ENCODE data around the gene C12orf60.

Gene C12orf60

DNA sequence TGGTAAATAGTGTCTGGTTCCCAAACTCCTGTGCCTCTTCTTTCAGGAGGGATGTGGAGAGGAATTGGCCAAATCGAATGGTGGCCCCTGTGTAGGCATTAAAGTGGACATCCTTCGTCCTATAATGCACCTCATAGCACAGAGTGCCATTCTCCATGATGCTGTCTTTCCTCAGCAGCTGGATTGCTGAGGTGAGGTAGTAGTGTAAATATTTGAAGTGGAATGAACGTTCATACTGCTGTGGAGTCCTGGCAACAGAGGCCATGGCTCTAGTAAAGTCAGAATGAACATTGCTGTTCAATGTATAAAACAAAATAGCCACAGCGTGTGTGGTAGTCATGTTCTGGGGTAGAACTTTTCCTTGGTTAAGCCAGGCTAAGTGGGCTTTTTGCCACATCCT lies 37.1 kb downstream of the C12orf60 start:
- no peak for DNase-seq

GRCh38 chr12:14841761-14842160 lies 38.3 kb downstream of the C12orf60 start:
- no peak for DNase-seq

DNA sequence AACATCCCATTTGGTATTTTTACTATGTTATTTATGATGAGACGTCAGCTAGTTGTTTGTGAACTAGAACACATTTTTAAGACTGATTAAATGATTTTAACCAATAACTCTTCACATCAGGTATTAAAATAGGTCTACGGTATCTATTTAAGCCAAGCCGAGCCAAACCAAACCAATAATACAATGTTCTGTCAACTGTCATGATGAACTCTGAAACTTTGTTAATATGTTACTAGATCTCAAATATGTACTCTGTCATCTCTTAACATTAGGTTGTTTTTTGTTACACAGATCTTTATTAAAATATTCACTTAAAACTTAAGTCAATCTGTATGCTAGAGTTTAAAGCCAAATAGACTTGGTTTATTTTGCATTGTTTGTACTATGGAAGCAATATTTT lies 38.8 kb downstream of the C12orf60 start:
- no peak for DNase-seq

DNA sequence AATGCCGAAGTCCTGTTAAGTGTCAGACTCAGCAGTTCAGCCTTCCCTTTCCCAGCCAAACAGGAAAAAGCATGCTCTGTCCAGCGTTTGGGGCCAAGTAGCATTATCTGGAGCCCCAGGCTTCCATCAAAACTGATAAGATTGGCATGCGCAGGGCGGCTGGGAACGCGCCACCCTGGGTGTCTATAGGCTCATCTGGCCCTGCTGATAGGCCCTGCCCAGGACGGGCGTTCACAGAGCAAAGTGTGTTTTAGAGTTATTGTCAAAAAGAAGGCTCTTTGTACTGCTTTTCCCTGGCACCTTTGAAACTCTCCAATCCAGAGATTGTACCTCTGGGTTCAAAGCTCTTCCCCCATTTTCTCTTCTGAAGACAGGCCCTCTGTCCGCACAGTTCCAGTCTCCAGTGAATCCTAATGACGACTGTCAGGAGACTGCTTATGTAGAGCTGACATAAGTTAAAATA lies 40.0 kb downstream of the C12orf60 start, which contains the start of gene ART4:
Gene ART4, minus strand, starts transcription at position 102 of the 463 bp plus-strand sequence. CDS start 413 bp downstream, outside the sequence.
- no peak for DNase-seq

DNA sequence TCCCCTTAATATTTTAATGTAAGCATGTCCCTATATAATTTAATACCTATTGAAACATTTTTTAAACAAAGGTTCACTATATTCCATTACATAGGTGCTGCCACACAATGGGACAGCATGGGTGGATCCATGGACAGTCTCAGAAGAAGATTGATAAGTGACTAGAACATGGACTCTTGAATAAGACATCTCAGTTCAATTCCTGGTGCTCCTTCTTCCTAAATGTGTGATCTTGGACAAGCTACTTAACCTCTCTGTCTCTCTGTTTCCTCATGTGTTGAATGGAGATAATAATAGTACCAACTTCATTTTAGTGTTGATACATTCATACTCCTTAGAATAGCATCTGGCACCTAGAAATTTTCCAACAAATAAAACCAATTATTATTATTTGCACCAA lies 40.9 kb downstream of the C12orf60 start:
- no peak for DNase-seq

GRCh38 chr12:14845350-14845750 lies 41.9 kb downstream of the C12orf60 start:
- DNase-seq = peak; percentile 13

GRCh38 chr12:14846042-14846587 lies 42.6 kb downstream of the C12orf60 start:
- DNase-seq = no peak

GRCh38 chr12:14846876-14847580 lies 43.6 kb downstream of the C12orf60 start:
- no peak for DNase-seq

DNA sequence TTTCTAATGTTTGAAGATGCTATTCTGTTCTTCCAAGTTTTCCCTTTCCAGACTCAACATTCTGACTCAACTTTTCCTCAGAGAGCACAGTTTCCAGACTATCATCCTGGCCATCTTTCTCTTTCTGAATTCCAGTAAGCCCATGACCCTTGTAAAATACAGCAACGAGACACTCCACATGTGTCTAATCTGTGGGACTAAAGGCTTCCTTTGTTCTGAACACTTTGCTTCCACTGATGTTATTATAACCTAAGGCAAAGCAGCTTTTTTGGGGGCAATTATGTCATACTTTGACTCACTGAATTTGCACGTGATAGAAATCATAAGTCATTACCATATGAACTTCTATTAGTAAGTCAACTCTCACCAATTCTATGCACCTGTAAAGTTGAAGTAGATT lies 46.2 kb downstream of the C12orf60 start:
- DNase-seq = no peak

DNA sequence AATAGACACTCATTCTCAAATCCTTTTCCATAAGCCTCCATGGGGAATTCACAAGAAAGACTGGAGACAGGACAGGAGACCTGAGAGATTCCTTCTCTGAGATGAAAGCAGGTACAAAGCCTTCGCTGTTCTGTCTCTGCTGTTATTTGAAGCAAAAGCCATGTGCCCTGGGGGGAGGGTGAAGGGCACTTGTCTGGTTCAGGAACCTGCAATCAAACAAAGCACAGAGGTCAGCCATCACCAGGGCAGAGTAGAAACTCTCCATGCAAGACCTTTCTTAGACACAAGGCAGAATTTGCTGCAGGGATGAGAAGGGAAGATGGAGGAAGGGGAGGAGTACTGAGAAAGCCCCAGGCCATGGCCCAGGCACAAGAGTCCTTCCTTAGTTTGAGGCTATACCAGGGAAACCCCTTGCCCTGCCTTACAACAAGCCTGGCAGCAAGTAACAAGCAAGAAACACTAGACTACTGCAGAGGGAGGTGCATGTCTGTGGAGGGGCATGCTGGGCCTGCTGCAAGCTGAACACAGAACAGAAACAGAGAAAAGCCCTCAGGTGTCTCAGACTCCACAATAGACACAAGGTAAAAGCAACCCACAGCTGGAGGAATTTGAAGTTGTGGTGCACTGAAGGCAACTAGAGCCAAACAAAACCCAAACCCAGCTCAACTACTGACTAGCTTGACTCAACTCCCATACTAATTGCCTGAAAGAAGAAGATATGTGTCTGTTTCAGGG lies 47.6 kb downstream of the C12orf60 start:
- DNase-seq = no peak

DNA sequence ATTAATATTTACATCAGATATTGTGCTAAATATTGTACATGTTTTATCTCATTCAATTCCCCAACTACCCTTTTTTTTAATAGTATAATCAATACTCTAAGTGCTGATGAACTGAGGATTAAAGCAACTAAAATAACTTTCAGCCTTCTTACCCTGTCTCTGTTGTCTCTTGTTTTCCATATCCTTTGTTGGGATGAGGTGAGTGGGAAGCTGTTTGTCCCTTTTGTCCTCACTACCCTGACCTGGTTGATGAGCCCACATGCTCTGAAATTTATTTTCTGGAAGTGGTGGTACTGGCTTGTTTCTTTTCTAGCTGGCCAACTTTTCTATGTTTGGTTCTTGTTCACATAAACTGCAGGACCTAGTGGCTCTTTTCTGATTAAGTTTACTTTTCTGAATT lies 49.4 kb downstream of the C12orf60 start:
- DNase-seq = no peak

- DNase-seq = no peak
Measured at GRCh38 chr12:14853961-14854360, 50.5 kb downstream of the C12orf60 start.

DNA sequence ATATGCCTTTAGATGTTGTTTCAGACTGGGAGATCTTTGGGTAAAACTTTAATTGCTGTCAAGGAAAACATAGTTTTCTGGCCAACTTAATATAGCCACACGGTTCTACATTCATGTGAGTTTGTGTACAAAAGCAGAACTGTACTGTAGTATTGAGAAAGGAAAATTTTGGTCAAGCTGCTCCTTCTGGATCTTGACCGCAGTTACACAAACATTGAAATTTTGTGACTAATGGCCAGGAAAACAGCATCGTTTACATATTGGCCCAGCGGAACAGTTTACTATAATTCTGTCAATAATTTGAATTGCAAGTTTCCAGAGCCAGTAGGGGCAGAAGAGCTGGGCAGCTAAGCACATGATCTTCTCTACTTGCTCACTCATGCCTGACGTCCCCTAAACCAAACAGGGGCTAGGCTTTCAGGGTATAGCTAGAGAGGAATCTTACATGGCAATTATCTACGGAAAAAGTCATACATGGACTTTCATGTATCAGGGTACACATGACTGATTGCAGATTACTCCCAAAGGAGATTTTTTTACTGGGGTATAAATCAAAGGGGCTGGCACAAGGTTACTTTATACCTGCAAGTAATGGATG lies 51.2 kb downstream of the C12orf60 start:
- DNase-seq = no peak

GRCh38 chr12:14858513-14858912 lies 55.0 kb downstream of the C12orf60 start:
- no peak for DNase-seq

DNA sequence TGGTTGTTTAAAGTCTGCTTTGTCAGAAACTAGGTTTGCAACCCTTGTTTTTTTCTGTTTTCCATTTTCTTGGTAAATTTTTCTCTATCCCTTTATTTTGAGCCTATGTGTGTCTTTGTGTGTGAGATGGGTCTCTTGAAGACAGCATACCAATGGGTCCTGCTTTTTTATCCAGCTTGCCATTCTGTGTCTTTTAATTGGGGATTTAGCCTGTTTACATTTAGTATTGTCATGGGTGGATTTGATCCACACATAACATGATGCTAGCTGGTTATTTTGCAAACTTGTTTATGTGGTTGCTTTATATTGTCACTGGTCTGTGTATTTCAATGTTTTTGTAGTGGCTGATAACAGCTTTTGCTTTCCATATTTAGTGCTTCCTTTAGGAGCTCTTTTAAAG lies 57.0 kb downstream of the C12orf60 start:
- DNase-seq = no peak

GRCh38 chr12:14868916-14869506 lies 65.5 kb downstream of the C12orf60 start:
- DNase-seq = no peak

DNA sequence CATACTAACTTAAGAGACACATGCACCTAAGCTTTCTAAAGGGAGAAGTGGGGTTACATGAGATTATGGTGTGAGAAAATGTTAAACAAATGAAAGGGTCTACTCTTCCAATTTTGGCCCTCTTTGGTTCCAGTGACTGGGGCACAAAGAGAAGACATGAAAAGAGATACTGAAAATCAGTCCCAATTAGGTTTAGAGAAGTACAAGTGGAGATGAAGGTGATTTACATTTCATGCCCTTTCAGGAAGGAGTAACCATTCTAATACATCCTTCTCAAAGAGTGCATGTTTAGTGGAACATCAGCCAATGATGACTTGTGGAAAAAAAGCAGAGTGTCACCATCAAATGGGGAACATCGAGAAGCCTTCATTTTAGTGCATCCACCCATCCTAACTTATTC lies 67.8 kb downstream of the C12orf60 start:
- DNase-seq = no peak

DNA sequence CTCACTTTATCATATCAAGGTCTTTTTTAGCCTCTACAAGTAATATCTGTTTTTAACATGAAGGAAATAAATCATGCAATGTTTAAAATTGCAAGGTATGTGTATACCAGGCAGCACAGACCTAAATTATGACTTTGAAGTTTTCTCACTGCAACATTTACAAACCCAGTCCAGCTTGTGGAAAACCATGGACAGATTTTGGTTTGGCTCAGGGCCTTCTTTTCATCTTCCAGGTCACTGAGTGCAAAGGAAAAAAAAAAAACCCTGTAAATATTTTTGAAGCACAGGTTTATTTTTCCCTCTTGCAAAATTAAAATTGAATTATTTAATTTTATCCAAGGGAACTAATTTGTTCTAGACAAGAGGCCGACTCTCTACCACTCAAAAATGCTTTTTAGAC lies 68.4 kb downstream of the C12orf60 start:
- no peak for DNase-seq

DNA sequence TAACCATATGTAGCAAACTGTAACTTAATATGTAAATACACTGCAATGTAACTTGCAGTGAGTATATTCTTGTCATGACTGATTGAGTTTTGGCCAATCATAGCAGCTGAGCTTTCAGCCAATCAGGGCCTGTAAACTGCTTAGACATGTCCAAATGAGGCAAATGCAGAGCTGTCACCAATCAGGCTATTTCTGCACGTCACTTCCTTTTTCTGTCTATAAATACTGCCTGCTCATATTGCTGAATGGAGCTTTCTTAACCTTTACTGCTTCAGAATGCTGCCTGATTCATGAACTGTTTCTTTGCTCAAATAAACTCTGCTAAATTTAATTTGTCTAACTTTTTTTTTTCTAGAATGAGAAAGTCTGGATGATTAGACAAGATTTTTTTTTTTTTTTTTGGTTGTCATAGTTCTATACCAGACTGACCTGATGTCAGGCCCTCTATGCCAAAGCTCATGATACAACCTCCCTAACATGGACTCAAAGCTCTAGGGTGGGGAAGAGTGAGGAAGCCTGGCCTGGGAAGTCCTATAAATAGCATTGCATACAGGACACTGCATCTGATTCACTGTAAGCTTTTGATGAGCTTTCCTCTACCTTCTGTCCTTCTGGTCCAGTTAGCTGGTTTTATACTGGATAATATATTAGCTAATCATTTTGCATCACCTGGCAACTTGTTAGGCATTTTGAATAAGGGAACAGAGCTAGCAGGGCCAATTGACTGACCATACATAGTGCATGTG lies 70.1 kb downstream of the C12orf60 start:
- peak; percentile 10 for DNase-seq

Data from GDM1 (cell line).